IPS DF 6.9 (cell line): ENCODE data around the gene CKMT2.

Experiments used
- DNase-seq: peaks from one replicate; pipeline ENCODE4 v3.0.0-alpha.2; 2013; ENCODE audit warnings: low read depth, low spot score
- H3K27ac ChIP-seq: one replicate; pipeline ENCODE4 v1.5.1; 2013; ENCODE audit warnings: low read length, control low read depth
- H3K27me3 ChIP-seq: 2 replicates; pipeline ENCODE4 v1.6.1; 2013; ENCODE audit warnings: mild to moderate bottlenecking, low read length; ENCODE audit not compliant: control insufficient read depth, insufficient read depth
- H3K36me3 ChIP-seq: 2 replicates; pipeline ENCODE4 v1.6.1; 2013; ENCODE audit warnings: low read length; ENCODE audit not compliant: control insufficient read depth, insufficient read depth
- H3K4me1 ChIP-seq: 2 replicates; pipeline ENCODE4 v1.6.1; 2013; ENCODE audit warnings: low read length; ENCODE audit not compliant: control insufficient read depth, insufficient read depth
- H3K4me3 ChIP-seq: 2 replicates; pipeline ENCODE4 v1.5.1; 2013; ENCODE audit warnings: mild to moderate bottlenecking, low read length
- H3K9me3 ChIP-seq: 2 replicates; pipeline ENCODE4 v1.6.1; 2013; ENCODE audit warnings: low read length, inconsistent platforms; ENCODE audit not compliant: control insufficient read depth, insufficient read depth
- WGBS: extraction: QIAGEN DNeasy Blood & Tissue Kit; methylation state at CpG from one replicate; pipeline ENCODE4 v1.1.7; 2013; ENCODE audit warnings: mixed read lengths, missing lambda C conversion rate; ENCODE audit not compliant: insufficient read length, insufficient coverage; 5-methylcytosine and 5-hydroxymethylcytosine counted together

CKMT2 gene

GRCh38 chr5:81195335-81195929 lies 37.7 kb upstream of the CKMT2 start:
- H3K36me3 ChIP-seq, result no peaks in the 10 kb centered on the region
- H3K27ac ChIP-seq, result no peak overlapping the region
- no peak for DNase-seq
- no peaks in the 10 kb centered on the region for H3K27me3 ChIP-seq
- no peak overlapping the region for H3K4me3 ChIP-seq
- no peaks in the 10 kb centered on the region for H3K9me3 ChIP-seq
- WGBS, result no CpG with 5 or more reads among the region's 5 CpGs
- H3K4me1 ChIP-seq, result peaks cover 2% of the 10 kb centered on the region; the same call in 1 of the 2 replicates

GRCh38 chr5:81202655-81203054 lies 30.5 kb upstream of the CKMT2 start:
- Histone ChIP-seq H3K4me3 (no peak overlapping the region), H3K27me3 (no peaks in the 10 kb centered on the region), H3K27ac (no peak overlapping the region), H3K36me3 (no peaks in the 10 kb centered on the region), H3K4me1 (no peaks in the 10 kb centered on the region), H3K9me3 (no peaks in the 10 kb centered on the region)
- WGBS, result no CpG with 5 or more reads among the region's 2 CpGs
- DNase-seq, result no peak

- no peak overlapping the region for H3K27ac ChIP-seq
- no peak overlapping the region for H3K4me3 ChIP-seq
- H3K27me3 ChIP-seq, result no peaks in the 10 kb centered on the region
- H3K4me1 ChIP-seq, result no peaks in the 10 kb centered on the region
- no peaks in the 10 kb centered on the region for H3K36me3 ChIP-seq
- no CpG with 5 or more reads among the region's 3 CpGs for WGBS
- H3K9me3 ChIP-seq, result no peaks in the 10 kb centered on the region
- DNase-seq, result no peak
Observed at GRCh38 chr5:81203729-81204128, 29.4 kb upstream of the CKMT2 start.

GRCh38 chr5:81204205-81204604 lies 28.9 kb upstream of the CKMT2 start:
- H3K27ac ChIP-seq, result no peak overlapping the region
- H3K4me3 ChIP-seq, result no peak overlapping the region
- H3K36me3 ChIP-seq, result no peaks in the 10 kb centered on the region
- no CpG with 5 or more reads among the region's 1 CpG for WGBS
- H3K9me3 ChIP-seq, result no peaks in the 10 kb centered on the region
- no peak for DNase-seq
- H3K4me1 ChIP-seq, result no peaks in the 10 kb centered on the region
- H3K27me3 ChIP-seq, result no peaks in the 10 kb centered on the region

GRCh38 chr5:81205058-81205457 lies 28.1 kb upstream of the CKMT2 start:
- H3K36me3 ChIP-seq, result no peaks in the 10 kb centered on the region
- no peak overlapping the region for H3K4me3 ChIP-seq
- no peak for DNase-seq
- H3K27ac ChIP-seq, result no peak overlapping the region
- no peaks in the 10 kb centered on the region for H3K9me3 ChIP-seq
- H3K4me1 ChIP-seq, result no peaks in the 10 kb centered on the region
- H3K27me3 ChIP-seq, result no peaks in the 10 kb centered on the region
- WGBS, result no CpG with 5 or more reads among the region's 4 CpGs

- no peak for DNase-seq
- H3K27me3 ChIP-seq, result no peaks in the 10 kb centered on the region
- no peaks in the 10 kb centered on the region for H3K36me3 ChIP-seq
- WGBS, result no CpG with 5 or more reads among the region's 5 CpGs
- no peaks in the 10 kb centered on the region for H3K9me3 ChIP-seq
- H3K27ac ChIP-seq, result no peak overlapping the region
- no peak overlapping the region for H3K4me3 ChIP-seq
- no peaks in the 10 kb centered on the region for H3K4me1 ChIP-seq
Observed at GRCh38 chr5:81207009-81207408, 26.1 kb upstream of the CKMT2 start.

- no peak overlapping the region for H3K27ac ChIP-seq
- no CpG with 5 or more reads among the region's 4 CpGs for WGBS
- no peaks in the 10 kb centered on the region for H3K9me3 ChIP-seq
- no peaks in the 10 kb centered on the region for H3K4me1 ChIP-seq
- H3K27me3 ChIP-seq, result no peaks in the 10 kb centered on the region
- DNase-seq, result no peak
- no peaks in the 10 kb centered on the region for H3K36me3 ChIP-seq
- H3K4me3 ChIP-seq, result no peak overlapping the region
Observed at GRCh38 chr5:81208904-81209303, 24.2 kb upstream of the CKMT2 start.

- Histone ChIP-seq H3K4me3 (no peak overlapping the region), H3K27ac (no peak overlapping the region), H3K27me3 (no peaks in the 10 kb centered on the region), H3K36me3 (0 out of 2 replicates have a peak, but pooled peaks cover 2% of the 10 kb centered on the region), H3K4me1 (no peaks in the 10 kb centered on the region), H3K9me3 (no peaks in the 10 kb centered on the region)
- no peak for DNase-seq
- no CpG with 5 or more reads among the region's 5 CpGs for WGBS
Observed at GRCh38 chr5:81209386-81209785, 23.7 kb upstream of the CKMT2 start.

- no CpG with 5 or more reads among the region's 11 CpGs for WGBS
Observed at GRCh38 chr5:81209869-81210493, 23.1 kb upstream of the CKMT2 start.

GRCh38 chr5:81212211-81212751 lies 20.8 kb upstream of the CKMT2 start:
- DNase-seq, result no peak
- Histone ChIP-seq H3K36me3 (0 out of 2 replicates have a peak, but pooled peaks cover 2% of the 10 kb centered on the region), H3K4me1 (no peaks in the 10 kb centered on the region), H3K27ac (no peak overlapping the region), H3K27me3 (no peaks in the 10 kb centered on the region), H3K9me3 (no peaks in the 10 kb centered on the region), H3K4me3 (no peak overlapping the region)
- no CpG with 5 or more reads among the region's 11 CpGs for WGBS

More at GRCh38 chr5:81209869-81210493, 23.1 kb upstream of the CKMT2 start:
- Histone ChIP-seq H3K9me3 (no peaks in the 10 kb centered on the region), H3K36me3 (0 out of 2 replicates have a peak, but pooled peaks cover 2% of the 10 kb centered on the region), H3K27me3 (no peaks in the 10 kb centered on the region), H3K27ac (no peak overlapping the region), H3K4me3 (no peak overlapping the region), H3K4me1 (no peaks in the 10 kb centered on the region)
- DNase-seq, result no peak
